Ovary (tissue), 3 donors: ENCODE data around the gene SCN4B.

Experiments used
- EP300 ChIP-seq: sonication (generic); formaldehyde crosslinking; IDR thresholded peaks from one replicate; pipeline ENCODE4 v1.6.1; 2017; ENCODE audit warnings: antibody characterized with exemption
- POLR2A ChIP-seq: fragments of 450-650 bp; IDR thresholded peaks from one replicate; pipeline ENCODE4 v1.6.1; 2017; ENCODE audit warnings: antibody characterized with exemption, mild to moderate bottlenecking, moderate library complexity
- TF ChIP-seq, protein P1 (sequence below), 3 donors: fragments of 450-650 bp in 2 of 3; fragments of 200-600 bp in 1 of 3; IDR thresholded peaks; one replicate each; pipeline versions ENCODE4 v1.5.1 to v1.8.0; 2016 to 2022; ENCODE audit warnings: antibody characterized with exemption in 3 of 3, mild to moderate bottlenecking in 1 of 3
- donor health status: DM: no; HTN: no; CAD: no.

GRCh38 chr11:118139578-118139977 is 13.0 kb downstream of the SCN4B start:
- TF ChIP-seq, protein P1, sequence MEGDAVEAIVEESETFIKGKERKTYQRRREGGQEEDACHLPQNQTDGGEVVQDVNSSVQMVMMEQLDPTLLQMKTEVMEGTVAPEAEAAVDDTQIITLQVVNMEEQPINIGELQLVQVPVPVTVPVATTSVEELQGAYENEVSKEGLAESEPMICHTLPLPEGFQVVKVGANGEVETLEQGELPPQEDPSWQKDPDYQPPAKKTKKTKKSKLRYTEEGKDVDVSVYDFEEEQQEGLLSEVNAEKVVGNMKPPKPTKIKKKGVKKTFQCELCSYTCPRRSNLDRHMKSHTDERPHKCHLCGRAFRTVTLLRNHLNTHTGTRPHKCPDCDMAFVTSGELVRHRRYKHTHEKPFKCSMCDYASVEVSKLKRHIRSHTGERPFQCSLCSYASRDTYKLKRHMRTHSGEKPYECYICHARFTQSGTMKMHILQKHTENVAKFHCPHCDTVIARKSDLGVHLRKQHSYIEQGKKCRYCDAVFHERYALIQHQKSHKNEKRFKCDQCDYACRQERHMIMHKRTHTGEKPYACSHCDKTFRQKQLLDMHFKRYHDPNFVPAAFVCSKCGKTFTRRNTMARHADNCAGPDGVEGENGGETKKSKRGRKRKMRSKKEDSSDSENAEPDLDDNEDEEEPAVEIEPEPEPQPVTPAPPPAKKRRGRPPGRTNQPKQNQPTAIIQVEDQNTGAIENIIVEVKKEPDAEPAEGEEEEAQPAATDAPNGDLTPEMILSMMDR (IDR thresholded peaks at IDR 0.05) = no peak
- TF ChIP-seq EP300 (no peak), POLR2A (no peak)
